ENCODE results near the gene CTU1.

The CTU1 gene

DNA sequence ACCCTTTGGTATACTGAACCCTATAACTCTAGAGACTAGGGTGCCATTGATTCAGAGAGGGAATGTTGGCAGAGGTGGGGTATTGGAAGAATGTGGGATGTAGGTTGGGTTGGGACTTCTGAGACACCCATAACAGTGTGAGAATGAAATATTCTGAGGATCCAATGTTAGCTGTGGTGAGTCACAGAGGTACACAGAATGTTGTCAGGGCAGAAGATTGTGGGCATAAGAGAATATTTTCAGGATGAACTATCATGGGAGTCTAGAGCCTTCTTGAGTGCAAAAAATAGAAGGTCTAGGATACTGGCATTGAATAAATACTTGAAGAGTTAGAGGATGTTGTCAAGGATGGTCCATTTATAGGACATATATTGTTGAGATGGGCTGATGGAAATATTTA, 52.3 kb downstream of the CTU1 start:
- no peaks in the 10 kb centered on the region for H3K9me3 ChIP-seq (ENCODE audit: insufficient read depth, low read depth, low read length)
- H3K9ac ChIP-seq (ENCODE audit: low read depth, low read length): no peak overlapping the region
- no peaks in the 10 kb centered on the region for H3K27me3 ChIP-seq (ENCODE audit: insufficient read depth, low read length)
- peaks cover 4% of the 10 kb centered on the region; the same call in 1 of the 2 replicates for H3K4me1 ChIP-seq (ENCODE audit: insufficient read depth, low read length)
- H3K4me3 ChIP-seq (ENCODE audit: low read length): no peak overlapping the region
- no peak overlapping the region for H3K27ac ChIP-seq (ENCODE audit: low read length)
- H3K36me3 ChIP-seq (ENCODE audit: insufficient read depth, low read depth, low read length): no peaks in the 10 kb centered on the region
